Measurements from ENCODE around the gene CALML5.
A peak's percentile ranks its signal among the peaks of the same experiment; 100 is the strongest.
"Not testable (repeated sequence)": the region's sequence is repeated elsewhere in the genome, so short reads cannot be mapped to it uniquely, and the experiment has no call there.

The CALML5 gene

DNA sequence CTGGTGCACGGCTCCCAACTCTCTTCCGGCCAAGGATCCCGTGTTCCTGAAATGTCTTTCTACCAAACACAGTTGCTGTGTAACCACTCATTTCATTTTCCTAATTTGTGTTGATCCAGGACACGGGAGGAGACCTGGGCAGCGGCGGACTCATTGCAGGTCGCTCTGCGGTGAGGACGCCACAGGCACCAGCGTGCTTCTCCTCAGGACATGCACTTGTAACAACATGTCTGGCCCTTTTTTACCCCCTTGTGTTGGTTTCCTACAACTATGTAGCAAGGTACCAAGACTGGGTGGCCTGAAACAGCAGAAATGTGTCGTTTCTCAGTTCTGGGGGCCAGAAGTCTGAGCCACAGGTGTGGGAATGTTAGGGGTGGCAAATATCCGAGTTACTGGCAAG, 18.2 kb downstream of the CALML5 start:
- DNase-seq (ENCODE audit: low spot score) = no peak

DNA sequence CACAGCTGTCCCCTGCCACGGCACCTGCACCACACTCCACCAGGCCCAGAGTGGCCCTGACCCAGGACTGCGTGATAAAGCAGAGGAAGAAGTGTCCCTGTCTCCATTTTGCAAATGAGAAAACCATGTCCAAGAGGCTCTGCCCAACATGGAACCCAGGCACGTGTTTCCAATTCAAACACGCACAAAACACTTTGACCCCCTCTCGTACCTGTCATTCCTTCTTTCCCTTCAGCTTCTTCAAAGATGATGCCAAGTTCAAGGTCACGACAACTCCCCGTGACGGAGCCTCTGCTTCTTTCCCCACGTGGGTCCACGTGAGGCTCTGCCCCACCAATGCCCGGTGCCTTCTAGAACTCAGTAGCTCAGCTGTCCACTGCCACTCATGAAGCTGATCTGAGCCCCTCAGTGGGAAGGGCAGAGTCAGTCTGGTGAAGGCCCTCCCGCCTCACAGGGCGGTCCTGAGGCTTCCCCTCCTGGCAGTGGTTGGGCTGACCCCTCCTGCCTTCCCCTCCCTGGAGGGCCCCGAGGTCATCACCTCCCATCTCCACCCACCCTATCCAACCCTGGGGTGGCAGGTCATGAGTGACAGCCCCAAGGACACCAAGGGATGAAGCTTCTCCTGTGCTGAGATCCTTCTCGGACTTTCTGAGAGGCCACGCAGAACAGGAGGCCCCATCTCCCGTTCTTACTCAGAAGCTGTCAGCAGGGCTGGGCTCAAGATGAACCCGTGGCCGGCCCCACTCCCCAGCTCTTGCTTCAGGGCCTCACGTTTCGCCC, 19.0 kb downstream of the CALML5 start:
- DNase-seq (ENCODE audit: low spot score) = no peak

DNA sequence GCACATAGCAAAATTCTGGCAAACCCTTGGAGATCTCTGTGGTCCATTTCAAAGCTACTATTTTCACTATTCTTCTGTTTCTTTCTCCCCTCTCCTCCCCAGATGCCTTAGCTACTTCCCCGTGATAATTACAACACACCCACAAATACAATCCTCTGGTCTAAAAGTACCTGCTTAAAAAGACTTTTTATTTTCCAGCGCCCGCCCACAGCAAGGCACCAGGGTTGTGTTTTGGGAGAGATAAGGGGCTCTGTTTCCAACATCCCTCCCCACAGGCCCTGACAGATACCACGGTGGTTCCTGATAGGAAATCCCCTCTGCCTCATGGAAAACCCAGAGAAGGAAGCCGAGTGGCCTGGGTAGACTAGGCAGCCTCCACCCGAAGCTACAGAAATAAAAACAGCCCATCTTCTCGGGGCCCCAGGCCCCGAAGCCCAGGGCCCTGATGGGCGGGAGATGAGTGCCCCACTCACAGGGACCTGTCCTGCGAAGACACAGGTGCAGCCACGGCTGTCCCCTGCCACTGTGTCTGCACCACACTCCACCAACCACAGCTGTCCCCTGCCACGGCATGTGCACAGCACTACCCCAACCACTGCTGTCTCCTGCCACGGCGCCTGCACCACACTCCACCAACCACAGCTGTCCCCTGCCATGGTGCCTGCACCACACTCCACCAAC, 19.7 kb downstream of the CALML5 start:
- DNase-seq (ENCODE audit: low spot score) = no peak

DNA sequence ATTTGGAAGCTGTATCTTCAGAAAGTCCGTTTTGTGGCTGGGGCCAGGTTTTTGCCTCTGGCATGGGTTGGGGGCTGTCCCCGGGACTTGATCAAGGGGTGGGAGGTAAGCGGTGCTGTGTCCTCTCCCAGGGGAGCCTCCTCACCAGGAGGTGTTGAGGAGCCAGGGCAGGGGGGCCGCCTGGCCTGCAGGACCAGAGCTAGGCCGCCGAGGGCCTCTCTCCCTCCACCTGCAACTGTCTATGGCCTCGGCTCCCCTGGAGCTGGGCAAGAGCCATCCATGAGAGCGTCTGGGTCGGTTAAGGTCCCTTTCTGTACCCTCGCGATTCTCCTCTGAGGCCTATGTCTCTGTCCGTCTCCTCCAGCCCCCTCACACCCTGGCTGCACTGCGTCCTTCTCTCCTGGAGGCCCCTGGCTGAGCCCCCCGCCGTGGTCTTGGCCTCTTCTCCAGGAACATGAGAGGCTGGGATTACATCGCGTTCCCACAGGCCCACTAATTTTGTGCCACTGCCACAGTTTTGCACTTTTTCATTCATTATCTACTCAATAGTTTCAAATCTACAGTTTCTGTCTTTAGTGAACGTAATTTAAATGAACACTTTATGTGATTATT, 20.6 kb downstream of the CALML5 start:
- DNase-seq (ENCODE audit: low spot score) = no peak

DNA sequence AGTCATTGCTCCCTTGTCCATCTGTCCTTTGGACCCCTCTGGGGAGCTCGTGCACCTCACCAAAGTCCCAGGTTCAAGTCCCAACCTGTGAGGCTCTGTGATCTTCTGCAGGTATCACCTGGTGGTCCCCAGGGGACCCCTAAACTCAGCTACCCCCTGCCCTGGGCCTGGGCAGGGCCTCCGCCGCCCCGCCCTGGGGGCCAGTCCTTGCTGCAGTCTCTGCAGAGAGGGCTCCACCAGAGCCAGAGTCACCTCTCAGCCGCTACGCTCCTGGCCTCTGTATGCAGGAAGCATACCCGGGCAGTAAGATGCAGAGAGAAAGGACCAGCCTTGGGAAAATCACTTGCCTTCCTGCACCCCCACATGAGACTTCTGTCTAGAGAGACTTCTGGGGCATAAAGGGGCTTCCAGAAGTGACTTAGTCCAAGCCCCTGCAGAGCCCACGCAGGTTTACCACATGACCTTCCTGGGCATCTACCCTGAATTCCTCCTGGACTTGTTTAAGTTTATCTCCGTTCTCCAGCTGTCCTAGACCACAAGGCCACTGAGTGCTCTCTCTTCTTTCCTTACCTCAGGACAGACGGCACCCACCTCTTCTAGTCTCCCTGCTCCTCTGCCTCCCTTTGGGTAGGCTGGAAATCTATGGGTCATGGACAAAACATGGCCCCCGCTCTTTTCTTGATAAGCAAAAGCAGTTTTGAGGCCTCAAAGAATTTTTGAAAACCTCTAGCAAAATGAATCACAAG, 21.2 kb downstream of the CALML5 start:
- DNase-seq (ENCODE audit: low spot score) = no peak

DNA sequence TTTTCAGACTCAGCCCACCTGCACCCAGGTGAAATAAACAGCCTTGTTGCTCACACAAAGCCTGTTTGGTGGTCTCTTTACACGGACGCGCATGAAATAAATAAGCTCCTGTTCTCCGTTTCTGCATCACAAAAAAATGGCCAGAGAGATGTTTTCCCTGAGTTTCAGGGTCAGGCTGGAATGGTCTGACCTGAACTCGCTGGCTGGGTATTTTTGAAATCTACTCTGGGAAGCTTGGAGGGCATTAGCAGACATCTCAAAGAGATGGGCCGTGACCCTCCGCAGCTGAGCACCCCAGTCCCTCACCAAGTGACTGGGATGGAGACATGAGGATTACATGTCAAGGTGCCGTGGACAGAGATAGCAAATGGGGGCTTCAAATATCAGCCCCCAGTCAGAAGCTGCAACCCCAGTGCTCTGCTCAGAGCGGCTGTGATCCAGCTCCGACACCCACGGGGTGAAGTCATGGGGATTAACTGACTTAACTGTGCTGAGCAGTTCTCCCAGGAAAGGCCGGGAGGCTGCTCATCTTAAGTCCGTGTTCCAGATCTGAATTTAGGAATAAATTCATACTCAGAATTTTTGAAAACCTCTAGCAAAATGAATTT, 22.3 kb downstream of the CALML5 start:
- peak; percentile 51 for DNase-seq (ENCODE audit: low spot score)

DNA sequence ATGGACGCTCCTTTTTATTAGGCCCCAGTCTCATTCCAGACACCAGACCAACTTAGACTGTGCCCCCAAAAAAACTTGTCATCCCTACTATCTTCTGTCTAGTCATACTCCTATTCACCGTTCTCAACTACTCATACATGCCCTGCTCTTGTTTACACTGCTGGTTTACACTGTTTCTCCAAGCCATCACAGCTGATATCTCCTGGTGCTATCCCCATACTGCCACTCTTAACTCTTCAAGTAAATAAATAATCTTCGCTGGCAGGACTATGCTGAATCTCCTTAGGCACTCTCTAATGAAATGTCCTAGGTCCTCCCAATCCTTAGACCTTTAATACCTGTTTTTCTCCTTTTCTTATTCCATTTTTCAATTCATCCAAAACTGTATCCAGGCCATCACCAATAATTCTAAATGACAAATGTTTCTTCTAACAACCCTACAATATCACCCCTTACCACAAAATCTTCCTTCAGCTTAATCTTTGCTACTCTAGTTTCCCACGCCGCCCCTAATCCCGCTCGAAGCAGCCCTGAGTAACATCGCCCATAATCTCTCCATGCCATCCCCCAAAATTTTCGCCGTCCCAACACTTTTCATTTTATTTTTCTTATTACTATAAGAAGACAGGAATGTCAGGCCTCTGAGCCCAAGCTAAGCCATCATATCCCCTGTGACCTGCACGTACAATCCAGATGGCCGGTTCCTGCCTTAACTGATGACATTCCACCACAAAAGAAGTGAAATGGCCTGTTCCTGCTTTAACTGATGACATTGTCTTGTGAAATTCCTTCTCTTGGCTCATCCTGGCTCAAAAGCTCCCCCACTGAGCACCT, 23.2 kb downstream of the CALML5 start:
- DNase-seq (ENCODE audit: low spot score) = not testable (repeated sequence)

DNA sequence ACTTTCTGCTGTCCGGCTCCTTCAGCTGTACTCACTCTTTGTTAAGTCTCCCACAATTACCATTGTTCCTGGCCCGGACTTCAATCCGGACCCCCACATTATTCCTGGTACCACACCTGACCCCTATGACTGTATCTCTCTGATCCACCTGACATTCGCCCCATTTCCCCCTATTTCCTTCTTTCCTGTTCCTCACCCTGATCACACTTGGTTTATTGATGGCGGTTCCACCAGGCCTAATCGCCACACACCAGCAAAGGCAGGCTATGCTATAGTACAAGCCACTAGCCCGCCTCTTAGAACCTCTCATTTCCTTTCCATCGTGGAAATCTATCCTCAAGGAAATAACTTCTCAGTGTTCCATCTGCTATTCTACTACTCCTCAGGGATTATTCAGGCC, 24.3 kb downstream of the CALML5 start:
- DNase-seq (ENCODE audit: low spot score) = not testable (repeated sequence)

DNA sequence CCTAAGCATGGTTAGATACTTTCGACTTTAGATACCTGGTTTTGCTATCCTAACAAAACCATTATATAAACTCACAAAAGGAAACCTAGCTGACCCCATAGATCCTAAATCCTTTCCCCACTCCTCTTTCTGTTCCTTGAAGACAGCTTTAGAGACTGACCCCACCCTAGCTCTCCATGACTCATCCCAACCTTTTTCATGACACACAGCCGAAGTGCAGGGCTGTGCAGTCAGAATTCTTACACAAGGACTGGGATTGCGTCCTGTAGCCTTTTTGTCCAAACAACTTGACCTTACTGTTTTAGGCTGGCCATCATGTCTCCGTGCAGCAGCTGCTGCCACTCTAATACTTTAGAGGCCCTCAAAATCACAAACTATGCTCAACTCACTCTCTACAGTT, 24.7 kb downstream of the CALML5 start:
- not testable (repeated sequence) for DNase-seq (ENCODE audit: low spot score)

DNA sequence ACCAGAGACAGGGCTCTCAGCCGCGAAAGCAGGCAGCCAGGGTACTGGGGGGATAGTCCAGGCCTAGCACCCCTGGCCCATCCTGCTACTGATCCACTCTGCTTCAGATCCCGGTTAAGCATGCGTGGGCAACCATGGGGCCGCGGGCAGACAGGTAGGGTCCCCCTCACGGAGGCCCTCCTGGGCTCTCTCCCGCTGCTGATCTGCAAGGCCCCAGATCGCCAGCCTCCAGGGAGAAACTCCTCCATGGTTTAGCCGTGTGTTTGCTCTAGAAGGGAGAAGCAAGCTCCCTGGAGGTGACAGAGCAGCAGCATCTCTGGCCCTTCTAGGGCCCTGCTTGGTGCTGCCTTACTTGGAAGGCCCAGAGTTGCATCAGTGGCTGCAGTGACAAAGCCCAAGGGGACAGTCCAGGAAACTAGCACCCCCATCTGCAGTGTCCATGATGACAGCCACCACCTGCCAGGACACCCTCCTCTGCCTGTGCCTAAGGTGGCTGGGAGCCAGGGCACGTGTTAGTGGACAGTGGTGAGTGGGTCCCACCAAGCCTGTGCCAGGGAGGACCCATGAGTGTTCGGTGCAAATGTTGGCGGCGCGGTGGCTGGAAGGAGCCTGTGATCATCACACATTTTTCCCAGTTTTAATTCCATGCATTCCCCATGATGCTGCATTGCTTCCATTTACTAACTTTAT, 29.2 kb downstream of the CALML5 start:
- no peak for DNase-seq (ENCODE audit: low spot score)

DNA sequence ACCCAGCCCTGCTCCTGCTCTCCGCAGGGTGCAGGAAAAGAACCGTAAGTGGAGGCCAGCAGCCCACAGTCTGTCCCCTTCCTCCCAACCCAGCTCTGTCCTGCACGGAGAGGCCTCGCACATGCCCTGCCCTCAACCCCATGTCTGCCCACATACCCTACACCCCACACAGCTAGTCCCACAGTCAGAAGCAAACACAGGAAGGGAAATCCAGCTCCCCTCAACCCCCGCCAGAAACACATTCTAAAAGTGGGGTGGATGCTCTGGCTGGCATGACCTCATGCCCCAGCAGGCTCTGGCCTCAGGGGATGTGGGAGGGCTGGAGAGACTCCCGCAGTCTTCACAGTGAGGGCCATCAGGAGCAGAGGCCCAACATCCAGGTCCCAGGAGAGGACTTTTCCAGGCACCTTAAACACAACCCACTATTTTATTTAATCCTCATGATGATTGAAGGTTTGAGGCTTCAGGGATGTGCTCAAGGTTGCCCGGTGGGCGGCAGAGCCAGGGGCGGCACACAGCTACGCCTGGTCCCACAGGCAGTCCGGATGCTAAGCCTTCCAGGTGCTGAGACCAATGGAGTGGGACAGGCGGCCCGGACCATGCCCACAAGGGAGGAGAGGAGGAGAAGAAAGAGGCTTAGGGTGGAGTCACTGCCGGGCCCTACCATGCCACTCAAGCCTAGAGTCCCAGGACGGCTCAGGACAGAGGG, 29.9 kb downstream of the CALML5 start:
- DNase-seq (ENCODE audit: low spot score) = no peak

DNA sequence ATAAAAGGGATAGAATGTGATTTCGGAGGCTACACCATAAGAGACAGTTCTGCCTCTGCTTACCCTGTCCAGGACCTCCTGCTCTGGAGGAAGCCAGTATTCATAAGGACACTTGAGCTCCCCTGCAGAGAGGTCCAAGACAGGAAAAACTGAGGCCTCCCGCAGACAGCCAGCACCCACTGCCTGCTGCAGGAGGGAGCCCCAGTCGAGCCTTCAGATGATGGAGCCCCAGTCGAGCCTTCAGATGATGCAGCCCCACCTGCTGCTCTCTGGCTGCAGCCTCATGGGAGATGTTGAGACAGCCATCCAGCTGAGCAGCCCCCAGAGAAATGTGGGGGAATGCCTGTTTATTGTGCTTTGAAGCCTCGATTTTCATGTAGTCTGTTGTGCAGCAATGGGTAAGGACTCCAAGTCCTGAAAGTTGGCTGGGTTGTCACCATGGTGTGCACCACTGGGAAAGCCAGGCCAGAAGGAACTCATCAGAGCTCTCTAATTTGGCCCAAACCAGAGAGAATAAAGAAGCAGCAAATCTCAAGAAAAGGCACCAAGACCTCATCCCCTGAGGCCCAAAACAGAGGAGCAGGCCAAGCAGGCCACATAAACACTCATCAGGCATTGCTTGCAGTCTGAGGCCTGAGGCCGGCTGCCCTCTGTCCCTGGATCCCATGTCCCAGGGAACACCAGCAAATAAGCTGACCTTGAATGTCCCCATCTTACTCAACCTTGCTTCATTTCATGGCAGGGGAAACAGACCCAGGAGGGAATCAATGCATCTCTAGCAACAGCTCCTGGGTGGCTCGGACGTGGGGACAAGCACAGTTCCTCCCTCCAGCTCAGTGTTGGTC, 30.9 kb downstream of the CALML5 start:
- DNase-seq (ENCODE audit: low spot score) = no peak

DNA sequence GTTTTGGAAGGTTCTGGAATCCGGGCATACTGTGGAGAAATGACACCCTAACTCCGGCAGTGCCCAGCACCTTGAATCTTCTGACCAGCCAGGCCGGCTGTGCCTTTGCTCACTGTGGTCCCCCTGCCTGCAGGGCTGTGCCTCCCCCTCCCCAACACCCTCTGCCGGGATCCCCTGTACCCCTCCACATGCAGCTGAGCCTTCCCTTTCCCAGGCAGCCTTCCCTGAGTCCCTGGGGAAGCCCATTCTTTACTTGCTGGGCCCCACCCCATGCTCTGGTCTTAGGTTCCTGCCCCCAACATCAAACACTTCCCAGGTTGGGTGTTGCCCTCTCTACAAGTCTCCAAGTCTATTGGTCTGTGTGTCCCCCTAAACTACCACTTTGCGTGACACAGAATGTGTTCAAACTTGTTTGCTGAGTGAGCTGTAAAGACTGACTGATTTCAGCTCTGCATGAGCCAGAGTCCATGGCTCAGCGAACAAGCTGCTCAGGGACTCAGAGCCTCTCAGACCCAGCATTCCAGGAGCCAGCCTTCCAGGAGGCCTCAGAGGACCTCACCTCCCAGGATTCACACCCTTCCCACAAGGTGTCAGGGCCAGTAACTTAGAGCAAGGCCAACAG, 31.6 kb downstream of the CALML5 start:
- DNase-seq (ENCODE audit: low spot score) = no peak

DNA sequence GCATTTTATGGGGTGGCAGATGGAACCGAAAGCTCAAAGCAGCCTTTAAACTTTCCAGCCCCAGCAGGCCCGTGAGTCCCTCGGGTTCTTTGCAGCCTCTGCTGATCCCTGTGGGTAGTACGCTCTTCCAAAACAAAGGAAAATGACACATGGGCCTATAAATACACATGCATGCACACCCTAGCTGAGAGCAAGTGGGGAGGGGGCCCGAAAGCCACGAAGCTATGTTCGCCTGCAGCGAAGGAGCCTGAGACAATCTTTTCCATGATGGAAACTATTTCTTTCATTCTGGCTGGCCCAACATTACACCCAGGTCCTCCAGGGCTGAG, 32.2 kb downstream of the CALML5 start:
- no peak for DNase-seq (ENCODE audit: low spot score)

DNA sequence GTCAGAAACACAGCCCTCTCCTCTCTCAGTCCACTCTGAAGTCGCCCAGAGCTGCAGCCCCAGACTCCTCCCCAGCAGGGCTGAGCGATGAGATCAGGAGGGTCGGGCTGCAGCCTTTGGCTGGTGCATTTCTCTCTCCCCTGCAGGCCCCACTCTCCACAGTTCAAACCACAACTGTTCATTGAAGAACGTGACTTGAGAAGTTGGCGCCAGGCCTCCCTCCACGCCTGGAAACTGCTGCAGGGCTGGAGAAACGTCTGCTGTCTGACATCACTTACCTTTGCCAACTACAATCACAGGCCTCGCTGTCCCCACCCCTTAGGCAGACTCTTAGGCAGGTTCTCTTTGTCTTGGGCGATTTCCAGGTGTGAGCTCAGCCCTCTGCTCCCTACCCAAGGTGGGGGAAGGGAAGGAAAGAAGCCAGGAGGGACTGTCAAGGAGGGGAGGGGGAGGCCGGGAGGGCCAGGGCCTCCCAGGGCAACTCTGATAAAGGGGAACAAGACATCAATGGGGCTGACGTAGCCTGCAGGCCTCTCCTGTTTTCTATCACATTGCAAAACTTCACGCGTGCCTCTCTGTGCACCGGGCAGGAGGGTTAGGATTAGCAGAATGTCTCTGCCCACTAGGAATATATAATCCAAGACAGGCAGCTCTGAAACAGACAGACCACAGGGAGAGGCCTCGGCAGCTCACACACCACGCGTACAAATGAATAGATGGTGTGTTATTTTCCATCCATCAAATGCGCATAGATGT, 32.7 kb downstream of the CALML5 start:
- no peak for DNase-seq (ENCODE audit: low spot score)

DNA sequence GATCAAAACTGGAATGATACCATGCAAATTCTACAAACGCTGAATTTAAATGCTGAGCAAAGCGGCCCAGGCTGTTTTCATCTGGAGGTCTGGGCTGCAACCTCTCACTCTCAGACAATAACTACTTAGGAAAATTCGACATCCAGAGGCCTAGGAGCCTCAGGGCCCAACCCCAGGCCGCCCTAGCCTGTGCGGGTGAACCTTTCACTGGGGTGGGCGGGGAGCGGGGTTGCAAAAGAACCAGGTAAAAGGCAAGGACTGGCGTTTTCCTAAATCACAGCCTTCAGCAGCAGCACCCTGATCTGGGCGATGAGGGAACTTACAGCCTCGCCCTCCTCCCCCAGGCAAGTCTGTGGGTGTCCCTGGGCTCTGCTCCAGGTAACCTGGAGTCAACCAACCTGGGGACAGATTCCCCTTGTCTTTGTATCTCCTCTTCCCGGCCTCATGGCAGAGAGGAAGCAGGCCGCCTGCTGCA, 33.4 kb downstream of the CALML5 start:
- DNase-seq (ENCODE audit: low spot score) = no peak

DNA sequence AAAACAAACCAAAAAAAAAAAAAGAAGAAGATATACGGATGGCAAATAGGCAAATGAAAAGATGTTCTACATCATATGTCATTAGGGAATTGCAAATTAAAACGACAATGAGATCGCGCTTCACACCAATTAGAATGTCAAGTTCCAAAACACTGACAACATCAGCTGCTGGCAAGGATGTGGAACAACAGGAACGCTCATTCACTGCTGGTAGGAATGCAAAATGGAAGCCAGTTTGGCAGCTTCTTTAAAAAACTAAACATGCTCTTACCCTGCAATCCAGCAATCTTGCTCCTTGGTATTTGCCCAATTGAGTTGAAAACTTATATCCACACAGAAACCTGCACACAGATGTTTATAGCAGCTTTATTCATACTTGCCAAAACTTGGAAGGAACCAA, 34.8 kb downstream of the CALML5 start:
- no peak for DNase-seq (ENCODE audit: low spot score)

DNA sequence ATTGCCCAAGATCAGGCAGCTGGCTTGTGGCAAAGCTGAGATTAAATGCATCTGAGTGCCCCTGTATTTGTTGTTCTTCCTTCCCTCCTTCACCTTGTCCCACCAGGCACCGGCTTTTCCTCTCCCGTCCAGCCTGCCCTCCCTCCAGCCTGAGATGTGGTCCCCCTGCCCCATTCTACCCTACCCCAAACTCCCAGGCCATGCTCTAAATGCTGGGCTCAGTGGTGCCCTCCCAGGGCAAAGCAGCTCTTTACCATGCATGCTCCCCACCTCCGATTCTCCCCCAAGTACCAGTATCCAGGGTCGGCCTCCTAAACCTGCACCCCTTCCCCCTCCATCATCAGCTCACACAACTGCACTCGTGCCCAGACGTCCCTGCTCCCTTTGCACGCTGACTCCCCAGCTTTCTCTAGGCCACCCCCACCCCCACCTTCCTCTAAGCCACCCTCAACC, 36.5 kb downstream of the CALML5 start:
- DNase-seq (ENCODE audit: low spot score) = no peak
